ENCODE data around the gene DDN.

DNA sequence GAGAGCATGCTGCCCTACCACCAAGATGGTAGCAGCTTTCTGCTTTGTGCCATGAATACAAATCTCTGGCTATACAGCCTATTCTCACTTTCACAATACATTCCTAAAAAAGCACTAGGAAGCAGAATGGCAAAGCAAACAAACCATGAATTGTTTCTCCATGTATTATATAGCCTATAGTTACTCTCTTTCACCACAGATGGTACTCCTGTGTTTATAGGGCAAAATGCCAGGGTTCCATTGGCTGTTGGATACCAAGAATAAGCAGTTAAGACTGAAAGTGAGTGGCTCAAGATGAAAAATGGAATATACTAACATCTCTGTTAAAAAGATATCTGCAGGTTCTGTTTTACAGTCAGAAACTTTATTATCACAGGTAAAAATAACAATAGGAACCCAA is 53.0 kb downstream of the DDN start:
- no peak for TF ChIP-seq CTCF (IDR thresholded peaks at IDR 0.05; ENCODE audit: extremely low read depth in 1 of 2, insufficient read depth in 1 of 2, low read depth in 1 of 2, low read length in 2 of 2)
- TF ChIP-seq GATA2 (IDR thresholded peaks at IDR 0.05; ENCODE audit: insufficient read depth, insufficient read length, low read depth, low read length) = no peak
- no peak for TF ChIP-seq POLR2AphosphoS5 (IDR thresholded peaks at IDR 0.05; ENCODE audit: insufficient read depth, low read depth, low read length)
- no peak for TF ChIP-seq POLR2A (IDR thresholded peaks at IDR 0.05; ENCODE audit: low read depth, low read length)
- no peak for TF ChIP-seq JUN (IDR thresholded peaks at IDR 0.05; ENCODE audit: borderline replicate concordance, insufficient read depth, insufficient read length, low read depth)
- TF ChIP-seq, protein P1, sequence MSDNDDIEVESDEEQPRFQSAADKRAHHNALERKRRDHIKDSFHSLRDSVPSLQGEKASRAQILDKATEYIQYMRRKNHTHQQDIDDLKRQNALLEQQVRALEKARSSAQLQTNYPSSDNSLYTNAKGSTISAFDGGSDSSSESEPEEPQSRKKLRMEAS (IDR thresholded peaks at IDR 0.05; ENCODE audit: insufficient read depth, insufficient read length) = no peak
- TF ChIP-seq EZH2 (IDR thresholded peaks at IDR 0.05; ENCODE audit: borderline replicate concordance, low read depth, low read length, severe bottlenecking) = no peak

Data from endothelial cell of umbilical vein (primary cell).